GM21737 (cell line): ENCODE results near the gene ROBO1.

Experiments used
- ATAC-seq: cut with Tn5 transposase; IDR thresholded peaks from one replicate; pipeline ENCODE4 v1.9.1; 2021; ENCODE audit warnings: mild to moderate bottlenecking, moderate library complexity; ENCODE audit not compliant: unreplicated experiment

Gene ROBO1

DNA sequence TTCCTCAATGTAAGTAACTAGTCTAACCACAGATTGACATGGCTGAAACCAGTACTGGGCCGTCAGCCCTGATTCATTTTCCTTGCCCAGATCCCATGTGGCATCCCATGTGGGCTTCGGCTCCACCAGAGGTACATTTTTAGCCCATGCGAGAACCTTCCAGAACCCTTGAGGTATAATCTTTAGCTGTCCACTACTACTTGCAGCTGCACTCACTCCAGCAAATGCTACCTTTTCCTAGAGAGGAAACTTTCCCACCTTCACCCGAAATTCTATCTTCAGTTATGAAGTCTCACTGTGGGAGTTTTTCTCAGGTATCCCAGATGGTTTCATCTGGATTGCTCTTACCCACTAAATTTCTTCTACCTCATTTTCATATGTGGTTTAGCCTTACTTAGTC, 907.2 kb downstream of the ROBO1 start:
- ATAC-seq: no peak

DNA sequence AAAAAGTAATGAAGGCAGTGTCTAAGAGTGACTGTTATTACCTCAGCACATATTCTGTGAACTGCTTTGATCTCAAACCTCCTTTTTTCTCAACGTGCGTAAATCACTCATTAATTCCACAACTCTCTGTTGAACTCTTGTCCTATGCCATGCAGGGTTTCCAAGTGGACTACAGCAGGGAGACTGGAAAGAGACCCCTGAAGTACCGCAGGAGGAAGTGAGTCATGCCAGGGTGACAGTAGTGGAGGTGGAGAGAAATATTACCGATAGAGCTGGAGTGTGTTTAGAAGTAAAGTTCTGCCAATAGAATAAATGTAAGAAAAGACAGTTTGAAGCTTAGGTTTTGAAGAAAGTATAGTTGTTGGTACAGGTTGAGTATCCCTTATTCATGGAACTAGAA, 908.9 kb downstream of the ROBO1 start:
- no peak for ATAC-seq

DNA sequence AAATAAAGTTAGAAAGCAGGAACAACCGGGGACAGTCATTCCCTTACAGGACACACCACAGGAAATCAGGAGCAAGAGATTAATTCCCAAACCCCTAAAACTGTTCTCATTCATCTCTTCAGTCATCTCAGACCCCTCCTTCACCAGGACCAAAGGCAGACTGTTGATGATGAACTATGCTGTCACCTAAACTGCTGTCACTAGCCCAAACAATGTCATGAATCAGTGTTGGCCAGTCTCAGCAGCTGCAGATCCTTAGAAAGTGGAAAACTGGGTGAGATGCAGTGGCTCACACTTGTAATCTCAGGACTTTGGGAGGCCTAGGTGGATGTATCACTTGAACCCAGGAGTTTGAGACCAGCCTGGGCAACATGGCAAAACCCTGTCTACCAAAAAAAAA, 909.6 kb downstream of the ROBO1 start:
- ATAC-seq: no peak

DNA sequence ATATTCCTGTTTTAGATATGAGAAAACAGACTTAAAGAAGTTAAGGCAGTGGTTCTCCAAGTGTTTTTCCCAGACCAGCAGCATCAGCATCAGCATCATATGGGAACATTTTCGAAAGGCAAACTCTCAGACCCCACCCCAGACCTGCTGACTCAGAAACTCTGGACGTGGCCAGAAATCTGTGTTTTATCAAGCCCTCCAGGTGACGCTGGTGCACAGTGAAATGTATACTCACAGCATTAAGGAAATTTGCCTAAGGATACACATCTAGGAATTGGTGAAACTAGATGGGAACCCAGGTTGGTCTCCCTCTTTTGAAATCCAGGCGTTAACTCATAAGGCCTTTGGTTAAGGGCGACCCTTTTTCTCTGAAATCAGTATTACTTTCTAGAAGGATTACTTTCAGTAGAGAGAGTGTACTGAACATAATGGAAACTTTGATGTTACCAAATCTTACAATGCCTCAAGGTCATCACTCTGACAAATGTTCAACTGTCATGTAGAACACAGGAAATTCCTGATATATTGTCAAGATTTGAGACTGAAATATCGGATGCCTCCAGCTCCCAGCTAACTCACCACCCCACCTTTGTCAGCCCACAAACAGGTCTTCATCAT, 910.2 kb downstream of the ROBO1 start:
- no peak for ATAC-seq

DNA sequence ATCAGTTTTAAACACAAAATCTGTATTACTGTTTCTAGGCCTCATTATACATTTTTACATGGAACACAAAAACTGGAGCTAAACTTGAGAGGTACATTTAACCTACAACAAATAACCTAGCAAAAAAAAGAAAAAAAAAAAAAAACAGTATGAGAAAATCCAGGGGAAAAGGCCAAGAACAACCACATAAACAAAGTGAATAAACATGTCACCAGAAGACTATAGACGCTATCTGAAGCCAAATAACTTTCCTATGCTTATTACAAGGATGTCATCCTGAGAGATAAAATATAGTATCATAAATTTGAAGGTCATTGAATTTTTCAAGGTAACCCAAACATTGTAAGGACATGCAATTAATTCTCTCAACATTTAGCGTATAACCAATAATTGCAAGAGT, 911.6 kb downstream of the ROBO1 start:
- no peak for ATAC-seq

DNA sequence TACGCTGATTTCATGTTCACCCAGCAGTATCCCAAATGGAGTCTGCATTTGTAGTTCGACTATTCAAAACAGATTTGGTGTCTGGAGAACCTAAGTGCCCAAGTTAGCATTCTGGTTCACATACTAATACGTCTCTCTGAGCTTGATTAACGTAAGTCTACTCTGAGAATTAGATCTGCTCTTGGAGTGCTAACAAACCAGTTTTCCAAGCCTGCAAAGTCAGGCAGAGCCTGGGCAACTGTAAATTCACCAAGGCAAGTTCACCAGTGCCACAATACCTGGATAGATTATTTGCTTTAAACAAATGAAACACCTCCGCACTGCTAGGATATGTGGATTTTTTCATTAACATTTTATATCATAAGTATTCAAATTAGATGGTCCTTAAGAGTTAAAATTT, 912.6 kb downstream of the ROBO1 start:
- no peak for ATAC-seq

DNA sequence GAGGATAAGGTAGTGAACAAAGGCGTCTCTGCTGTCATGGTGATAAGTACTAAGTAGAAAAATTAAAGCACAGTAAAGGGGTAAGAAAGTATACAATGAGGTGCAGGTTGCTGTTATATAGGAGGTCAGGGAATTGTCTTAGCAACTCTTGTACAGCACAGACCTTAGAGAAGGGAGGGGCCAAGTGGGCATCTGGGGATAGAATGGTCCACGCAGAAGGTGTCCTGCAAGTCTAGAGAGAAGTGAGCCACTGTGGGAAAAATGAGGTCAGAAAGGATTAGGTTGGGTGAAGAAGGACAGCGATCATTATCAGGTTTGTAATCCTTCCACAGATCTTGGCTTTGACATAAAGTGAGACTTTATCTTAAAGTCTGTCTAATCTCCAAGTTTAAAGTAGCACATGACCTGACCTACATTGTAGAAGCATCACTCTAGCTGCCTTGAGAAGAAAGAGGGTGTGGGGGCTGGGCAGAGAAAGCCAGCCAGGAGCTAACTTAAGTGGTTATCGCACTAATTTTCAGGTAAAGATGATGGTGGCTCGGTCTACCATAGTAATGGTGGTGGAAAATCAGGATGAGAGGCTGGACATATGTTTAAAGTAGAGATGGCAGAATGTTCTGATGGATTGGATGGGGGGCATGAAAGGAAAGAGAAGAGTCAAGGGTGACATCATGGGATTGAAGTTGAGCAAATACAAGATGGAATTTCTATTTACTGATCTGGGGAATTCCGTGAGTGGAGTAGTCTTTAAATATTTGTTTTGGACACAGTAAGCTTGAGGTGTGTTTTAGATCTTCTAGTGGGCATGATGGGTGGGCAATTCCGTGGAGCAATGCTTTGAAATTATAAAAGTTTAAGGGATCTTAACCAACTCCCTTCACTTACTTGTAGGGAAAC, 919.2 kb downstream of the ROBO1 start:
- ATAC-seq: no peak

DNA sequence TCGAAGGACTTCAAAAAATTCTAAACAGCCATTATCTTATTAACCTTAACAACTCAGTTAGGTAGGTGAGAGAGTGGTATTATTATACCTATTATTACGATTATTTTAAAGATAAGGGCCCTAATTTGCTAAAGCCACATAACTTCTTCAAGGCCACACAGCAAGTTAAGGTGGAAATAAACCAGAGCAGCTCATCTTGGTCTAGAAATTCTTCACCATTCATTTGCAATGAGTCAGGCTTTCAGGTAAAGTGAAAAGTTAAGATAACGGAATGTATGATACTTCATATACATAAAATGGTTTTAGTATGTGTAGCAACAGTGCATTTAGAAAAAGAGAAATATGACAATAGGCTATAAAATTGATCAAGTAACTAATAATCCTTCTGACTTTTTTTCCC, 920.2 kb downstream of the ROBO1 start:
- ATAC-seq: no peak

DNA sequence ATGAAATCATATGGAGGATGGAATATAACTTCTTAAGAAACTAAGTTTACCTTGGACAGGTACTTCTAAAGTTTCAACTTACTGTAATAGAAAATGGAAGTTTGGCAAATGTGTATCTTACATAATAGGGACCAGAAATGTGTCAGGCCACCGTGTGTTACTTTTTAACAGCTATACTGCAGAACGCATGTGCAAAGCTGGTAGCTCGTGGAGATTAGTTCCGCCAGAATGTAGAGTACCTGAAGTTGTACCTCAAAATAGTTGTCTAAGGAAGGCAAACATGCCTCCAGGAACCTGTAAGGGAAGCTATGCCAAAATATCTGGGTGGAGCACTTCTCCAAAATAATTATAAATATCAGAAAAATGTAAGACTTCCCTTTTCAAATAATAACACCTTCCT, 920.6 kb downstream of the ROBO1 start:
- no peak for ATAC-seq

DNA sequence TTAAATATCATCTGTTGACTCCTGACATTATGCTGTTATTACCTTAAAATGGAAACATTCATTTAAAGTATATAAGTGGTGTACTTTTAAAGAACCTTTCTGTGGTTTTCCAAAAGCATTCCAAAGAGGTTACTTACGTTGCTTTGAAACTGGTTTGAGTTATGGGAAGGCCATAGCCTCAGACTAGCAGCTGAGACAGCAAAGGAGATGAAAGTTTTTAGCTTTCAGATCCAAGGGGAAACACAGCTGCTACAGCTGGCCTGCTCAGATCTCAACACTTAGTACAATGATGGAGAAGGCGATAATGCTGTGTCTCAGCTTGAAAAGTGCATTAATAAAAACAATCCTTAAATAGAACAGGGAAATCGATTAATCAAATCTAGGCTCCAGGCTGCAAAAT, 921.1 kb downstream of the ROBO1 start:
- no peak for ATAC-seq

DNA sequence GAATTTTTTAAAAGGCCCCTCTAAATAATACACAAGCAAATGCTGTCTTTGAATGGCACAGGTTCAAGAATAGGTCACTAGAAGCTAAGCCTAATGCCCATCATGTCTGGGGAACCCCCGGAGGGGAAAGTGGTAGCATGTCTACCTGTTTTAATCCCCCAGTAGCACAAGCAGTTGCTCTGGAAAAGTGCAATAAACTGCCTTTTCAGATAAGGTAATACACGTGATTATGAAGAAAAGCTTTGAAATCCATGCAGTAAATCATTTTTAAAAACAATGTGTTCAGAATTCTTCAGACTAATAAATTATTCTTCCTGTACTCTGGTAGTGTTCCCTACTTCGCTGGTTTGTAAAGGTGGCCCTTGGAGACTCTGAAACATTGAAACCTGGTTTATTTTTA, 922.2 kb downstream of the ROBO1 start:
- no peak for ATAC-seq

DNA sequence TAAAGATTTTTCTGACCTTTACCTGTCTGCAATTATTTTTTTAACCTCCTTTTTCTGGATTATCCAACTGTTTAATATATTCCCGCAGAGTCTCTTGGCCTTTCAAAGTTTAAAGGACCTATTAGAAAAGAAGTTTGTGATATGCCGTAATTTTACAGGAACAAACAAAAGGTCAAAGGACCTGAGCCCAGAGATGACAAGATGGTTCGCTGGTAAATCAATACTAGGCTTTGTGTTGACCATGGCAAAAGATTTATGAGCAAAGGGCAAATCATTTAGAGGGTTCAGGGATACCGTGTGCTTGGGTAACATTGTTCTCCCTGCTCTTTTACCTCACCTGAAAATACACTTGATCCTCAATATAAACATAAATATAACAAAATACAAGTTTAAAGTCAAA, 923.5 kb downstream of the ROBO1 start:
- ATAC-seq: no peak

DNA sequence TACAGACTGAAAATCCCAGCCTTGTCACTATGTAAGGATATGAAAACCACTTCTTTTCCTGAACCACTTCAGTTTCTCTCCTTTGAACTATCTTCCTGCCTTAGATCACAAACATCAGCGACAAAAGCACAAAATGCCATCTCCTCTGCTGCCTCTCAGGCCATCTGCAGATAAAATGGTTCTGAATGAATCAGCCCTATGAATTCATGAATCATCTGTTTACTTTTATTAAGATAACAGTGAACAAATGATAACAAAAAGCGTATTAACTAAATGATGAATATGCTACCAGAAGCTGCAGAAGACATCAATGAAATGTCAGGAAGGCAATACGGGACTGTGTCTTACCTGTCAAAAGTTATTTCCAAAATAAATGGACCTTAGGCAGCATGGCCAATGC, 928.1 kb downstream of the ROBO1 start:
- ATAC-seq: no peak

DNA sequence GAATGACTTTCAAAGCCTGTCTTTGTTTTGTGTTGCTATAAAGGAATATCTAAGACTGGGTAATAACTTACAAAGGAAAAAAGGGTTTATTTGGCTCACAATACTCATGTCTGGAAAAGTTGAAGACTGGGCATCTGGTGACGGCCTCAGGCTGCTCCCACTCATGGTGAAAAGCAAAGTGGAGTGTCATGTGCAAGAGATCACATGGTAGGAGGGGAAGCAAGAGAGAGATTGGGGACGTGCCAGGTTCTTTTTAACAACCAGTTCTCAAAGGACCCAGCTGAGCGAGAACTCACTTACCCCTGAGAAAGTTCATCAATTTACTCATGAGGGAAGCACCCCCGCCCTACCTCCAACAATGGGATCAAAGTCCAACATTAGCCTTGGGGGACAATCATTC, 929.4 kb downstream of the ROBO1 start:
- no peak for ATAC-seq

DNA sequence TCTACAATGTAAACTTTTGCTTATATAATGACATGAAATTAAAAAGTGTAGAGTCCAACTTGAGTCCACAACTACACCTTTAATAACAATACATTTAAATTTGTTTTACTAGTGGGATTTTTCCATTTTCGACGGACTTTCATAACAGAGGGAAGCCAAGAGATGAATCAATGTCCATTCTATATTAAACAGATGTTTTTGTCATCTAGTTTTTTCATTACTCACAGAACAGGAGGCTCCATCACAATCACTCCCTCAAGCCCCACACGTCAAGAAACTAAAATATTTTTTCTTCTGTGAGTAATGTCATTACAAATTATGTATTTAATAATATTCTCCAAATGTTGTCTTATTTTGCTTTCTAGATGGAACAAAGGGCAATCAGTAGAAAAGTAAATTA, 932.9 kb downstream of the ROBO1 start:
- ATAC-seq: no peak

DNA sequence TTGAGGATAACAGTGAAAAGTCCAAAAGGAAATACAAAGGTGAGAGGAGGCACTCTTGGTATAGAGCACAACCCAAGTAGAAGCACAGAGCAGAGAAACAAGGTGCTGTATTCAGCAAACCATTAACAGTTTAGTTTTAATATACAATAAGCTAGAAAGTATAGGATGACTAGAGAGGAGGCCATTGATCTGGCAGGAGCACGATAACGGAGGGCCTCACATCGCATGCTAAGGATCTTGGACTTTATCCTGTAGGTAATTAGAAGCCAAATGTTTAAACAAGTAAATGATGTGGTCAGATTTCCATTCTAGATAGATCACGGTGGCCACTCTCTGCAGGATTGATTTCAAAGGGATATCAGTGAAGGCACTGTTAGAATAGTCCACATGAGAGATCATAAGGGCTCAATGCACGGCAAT, 935.0 kb downstream of the ROBO1 start:
- no peak for ATAC-seq

DNA sequence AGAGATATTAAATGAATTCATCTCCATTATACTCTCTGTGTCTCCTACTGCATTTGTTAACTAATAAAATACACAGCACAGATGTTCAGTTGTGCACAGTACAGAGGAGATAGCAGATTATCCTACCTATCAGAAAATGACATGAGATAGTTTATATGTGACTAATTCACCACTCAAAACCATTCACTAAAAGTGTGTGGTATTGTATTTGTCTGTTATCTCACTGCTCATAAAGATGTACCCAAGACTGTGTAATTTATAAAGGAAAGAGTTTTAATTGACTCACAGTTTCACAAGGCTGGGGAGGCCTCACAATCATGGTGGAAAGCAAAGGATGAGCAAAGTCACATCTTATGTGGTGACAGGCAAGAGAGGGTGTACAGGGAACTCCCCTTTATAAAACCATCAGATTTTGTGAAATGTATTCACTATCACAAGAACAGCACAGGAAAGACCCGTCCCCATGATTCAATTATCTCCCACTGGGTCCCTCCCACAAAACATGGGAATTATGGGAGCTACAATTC, 936.3 kb downstream of the ROBO1 start:
- ATAC-seq: no peak

DNA sequence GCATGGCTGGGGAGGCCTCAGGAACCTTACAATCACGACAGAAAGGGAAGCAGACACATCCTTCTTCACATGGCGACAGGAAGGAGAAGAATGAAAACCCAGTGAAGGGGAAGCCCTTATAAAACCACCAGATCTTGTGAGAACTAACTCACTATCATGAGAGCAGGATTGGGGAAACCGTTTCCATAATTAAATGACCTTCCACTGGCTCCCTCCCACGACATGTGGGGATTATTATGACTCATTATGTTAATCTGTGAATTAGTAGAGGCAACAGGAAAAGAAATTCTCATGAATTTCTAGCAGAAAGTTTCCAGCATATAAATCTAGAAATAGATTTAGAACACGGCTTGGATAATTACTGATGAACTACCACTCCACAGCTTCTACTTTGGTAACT, 937.3 kb downstream of the ROBO1 start:
- ATAC-seq: no peak

DNA sequence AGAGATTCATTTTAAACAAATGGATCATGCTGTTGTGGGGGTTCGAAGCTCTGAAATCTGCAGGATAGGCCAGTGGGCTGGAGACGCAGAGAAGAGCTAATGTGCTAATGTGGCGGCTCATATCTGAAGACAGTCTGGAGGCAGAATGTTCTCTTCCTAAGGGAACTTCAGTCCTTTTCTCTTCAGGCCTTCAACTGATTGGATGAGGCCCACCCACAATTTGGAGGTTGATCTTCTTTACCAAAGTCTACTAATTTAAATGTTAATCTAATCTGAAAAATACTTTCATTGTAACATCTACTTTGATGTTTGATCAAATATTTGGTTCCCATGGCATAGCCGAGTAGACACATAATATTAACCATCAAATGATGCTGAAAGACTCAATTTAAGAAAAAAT, 940.2 kb downstream of the ROBO1 start:
- no peak for ATAC-seq

DNA sequence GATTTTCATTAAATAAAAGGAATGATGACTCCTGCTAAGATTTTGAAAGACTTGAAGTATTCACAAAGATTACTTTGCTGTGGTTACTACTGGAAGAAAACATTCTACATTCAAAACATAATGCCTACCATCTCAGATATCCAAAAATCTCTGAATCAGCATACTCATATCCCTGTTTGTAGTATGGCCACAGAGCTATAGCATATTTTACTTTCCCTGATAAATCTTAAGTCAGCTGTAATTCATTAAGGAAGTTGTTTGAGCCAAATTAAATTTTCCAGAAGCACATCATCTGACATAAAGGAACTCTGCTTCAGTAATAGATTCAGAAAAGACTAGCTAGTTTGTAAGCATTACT, 942.0 kb downstream of the ROBO1 start:
- ATAC-seq: no peak

DNA sequence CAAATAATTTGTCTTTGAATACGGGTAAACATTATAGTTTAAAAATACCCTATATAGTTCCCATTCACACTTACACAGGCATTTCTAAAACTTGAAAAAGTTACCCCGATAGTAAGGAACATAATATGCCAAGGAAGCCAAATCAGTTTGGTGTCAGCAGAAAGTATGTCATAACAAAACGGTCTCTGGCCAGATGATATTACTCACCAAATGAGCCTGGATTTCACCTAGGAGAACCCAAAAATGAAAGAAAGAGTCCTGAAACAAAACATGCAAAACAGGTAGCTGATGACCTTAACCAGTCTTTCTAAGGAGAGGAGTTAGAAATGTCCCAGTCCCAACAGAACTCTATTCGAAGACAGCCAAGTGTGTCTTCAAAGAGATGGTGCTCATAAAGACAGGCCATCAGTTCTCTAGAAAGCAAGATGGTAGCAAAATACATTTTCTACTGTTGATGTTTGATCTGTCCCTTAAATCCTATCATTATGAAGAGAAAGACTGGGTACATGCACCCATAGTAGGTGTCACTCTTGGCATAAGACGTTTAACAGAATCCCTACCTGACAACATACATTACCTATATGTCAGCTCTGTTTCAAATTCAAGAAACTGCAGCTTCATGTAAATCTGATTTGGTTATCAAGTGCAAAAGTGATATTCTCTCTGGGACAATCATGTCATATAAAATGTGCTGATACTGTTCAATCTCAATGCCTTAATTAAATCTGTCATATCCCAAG, 942.5 kb downstream of the ROBO1 start:
- no peak for ATAC-seq

DNA sequence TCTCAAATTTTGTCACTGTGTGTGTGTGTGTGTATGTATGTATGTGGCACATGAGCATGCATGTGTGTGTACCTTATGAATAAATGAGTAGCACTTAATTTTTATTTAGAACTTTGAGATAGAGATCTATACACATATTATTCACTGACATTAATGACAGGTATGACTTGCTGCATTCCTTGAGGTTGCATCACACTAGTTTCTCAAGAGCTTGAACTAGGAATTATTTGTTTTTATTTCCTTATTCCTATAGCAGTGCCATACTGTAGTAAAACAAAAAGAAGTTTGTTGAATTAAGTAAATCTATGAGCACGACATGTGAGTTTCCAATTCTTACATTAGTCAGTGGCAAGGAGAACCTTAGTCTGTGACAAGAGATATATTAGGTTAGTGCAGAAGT, 943.9 kb downstream of the ROBO1 start:
- ATAC-seq: no peak
